AG08396 (cell line): ENCODE data around the gene PCDHGA12.

Experiments
- DNase-seq: peaks from one replicate; pipeline ENCODE4 v3.0.0; 2012; ENCODE audit warnings: low spot score, mixed read lengths

The PCDHGA12 gene

DNA sequence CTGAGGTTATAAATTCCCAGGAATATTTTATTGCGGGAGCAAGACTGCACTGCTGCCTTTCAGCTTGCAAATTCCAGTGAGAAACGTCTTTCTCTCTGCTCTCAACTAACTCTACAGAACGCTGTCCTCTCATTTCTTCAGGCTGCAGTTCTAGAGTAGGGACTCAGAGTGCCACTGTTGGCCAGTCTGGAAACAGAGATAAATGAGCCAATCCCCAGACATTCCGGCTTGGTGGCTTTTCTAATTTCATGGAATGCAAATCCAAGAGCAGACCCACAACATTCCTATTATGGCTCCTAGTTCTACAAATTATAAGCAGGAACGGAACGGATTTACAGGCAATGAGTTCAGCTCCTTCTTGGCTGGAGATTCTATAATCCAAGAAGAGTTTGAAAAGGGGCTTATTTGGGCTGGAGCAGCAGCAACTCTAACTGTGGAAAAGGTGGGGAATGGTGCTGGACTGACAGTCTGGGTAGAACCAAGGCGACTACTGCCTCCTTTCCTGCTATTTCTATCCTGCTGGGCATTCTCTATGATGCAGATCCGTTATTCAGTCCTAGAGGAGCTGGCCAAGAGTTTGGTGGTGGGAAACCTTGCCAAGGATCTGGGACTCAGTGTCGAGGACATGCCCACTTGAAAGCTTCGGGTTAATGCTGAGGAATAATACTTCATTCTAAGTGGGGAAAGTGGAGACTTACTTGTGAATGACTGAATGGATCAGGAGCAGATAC, 9.3 kb downstream of the PCDHGA12 start:
- DNase-seq = no peak

DNA sequence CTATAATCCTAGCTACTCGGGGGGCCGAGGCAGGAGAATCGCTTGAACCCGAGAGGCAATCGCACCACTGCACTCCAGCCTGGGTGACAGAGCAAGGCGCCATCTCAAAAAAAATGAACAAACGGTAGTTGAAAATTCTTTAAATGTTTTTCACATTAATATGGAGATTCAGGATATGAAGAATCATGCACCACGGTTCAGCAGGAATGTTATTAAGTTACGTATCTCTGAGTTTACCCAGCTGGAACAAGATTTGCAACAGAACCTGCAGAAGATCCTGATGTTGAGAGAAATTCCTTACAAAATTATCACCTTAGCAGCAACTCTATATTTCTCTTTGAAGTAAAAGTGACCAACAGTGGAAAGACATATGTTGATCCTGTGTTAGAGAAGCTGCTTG, 10.0 kb downstream of the PCDHGA12 start:
- no peak for DNase-seq

- DNase-seq = no peak
These were observed 11.4 kb downstream of the PCDHGA12 start for GRCh38 chr5:141441571-141442170.

DNA sequence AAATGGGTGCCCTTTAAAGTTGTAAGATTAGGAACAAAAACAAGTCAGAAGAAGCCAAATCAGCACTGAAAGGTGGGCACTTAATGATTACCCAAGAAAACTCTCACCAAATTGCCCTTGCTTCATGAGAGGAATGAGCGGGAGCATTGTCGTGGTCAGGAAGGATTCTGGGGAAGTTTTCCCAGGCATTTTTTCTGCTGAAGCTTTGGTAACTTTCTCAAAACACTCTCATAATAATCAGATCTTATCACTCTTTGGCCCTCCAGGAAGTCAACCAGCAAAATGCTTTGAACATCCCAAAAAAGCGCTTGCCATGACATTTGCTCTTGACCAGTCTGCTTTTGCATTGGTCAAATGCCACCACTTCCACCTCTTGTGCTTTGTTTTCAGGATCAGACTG, 35.0 kb downstream of the PCDHGA12 start:
- DNase-seq = no peak

GRCh38 chr5:141475625-141476131, 45.4 kb downstream of the PCDHGA12 start, which contains the start of gene PCDHGC3:
TSS of gene PCDHGC3 (plus strand) at chr5:141475966. CDS start at chr5:141476117, 151 bp downstream.
- peak; percentile 95 for DNase-seq

- peak; percentile 70 for DNase-seq
These were observed 46.0 kb downstream of the PCDHGA12 start for GRCh38 chr5:141476132-141476911.

DNA sequence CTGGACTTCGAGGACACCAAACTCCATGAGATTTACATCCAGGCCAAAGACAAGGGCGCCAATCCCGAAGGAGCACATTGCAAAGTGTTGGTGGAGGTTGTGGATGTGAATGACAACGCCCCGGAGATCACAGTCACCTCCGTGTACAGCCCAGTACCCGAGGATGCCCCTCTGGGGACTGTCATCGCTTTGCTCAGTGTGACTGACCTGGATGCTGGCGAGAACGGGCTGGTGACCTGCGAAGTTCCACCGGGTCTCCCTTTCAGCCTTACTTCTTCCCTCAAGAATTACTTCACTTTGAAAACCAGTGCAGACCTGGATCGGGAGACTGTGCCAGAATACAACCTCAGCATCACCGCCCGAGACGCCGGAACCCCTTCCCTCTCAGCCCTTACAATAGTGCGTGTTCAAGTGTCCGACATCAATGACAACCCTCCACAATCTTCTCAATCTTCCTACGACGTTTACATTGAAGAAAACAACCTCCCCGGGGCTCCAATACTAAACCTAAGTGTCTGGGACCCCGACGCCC, 46.8 kb downstream of the PCDHGA12 start:
- DNase-seq = no peak

- peak; percentile 25 for DNase-seq
These were observed 47.5 kb downstream of the PCDHGA12 start for GRCh38 chr5:141477815-141478214.

- peak; percentile 20 for DNase-seq
These were observed 48.1 kb downstream of the PCDHGA12 start for GRCh38 chr5:141478321-141478945.

GRCh38 chr5:141479776-141480175, 49.5 kb downstream of the PCDHGA12 start:
- DNase-seq = peak; percentile 13
